Keratinocyte (primary cell): ENCODE data around the gene TPRN. TPM values are rescaled to one million over a fixed set of nuclear protein-coding genes. Genes with fewer than 3 reads are reported as not detected.

Source experiments
- DNase-seq: peaks from one replicate; pipeline ENCODE4 v3.0.0-alpha.2; 2011; ENCODE audit warnings: low read depth, missing footprints, low spot score
- FAIRE-seq: peaks from 2 replicates; lab custom pipeline; 2011; peaks lifted over from hg19 to GRCh38; lab: Jason Lieb, UNC
- H2AFZ ChIP-seq: 2 replicates; pipeline ENCODE4 v1.6.0; 2012; ENCODE audit warnings: low read length, control low read depth, inconsistent platforms; ENCODE audit not compliant: control insufficient read depth
- H3K27ac ChIP-seq: 2 replicates; pipeline ENCODE4 v1.5.1; 2011; ENCODE audit warnings: low read length; ENCODE audit not compliant: control insufficient read depth, insufficient read depth
- H3K27me3 ChIP-seq: 3 replicates; pipeline ENCODE4 v1.6.0; 2011; ENCODE audit warnings: low read length; ENCODE audit not compliant: control insufficient read depth, insufficient read depth; ENCODE audit errors: extremely low read depth
- H3K36me3 ChIP-seq, 2 experiments: 2 replicates in 1 of 2; 3 replicates in 1 of 2; pipeline ENCODE4 v1.5.1; 2011; ENCODE audit warnings: low read length in 2 of 2, mild to moderate bottlenecking in 1 of 2; ENCODE audit not compliant: control insufficient read depth in 2 of 2, insufficient read depth in 2 of 2; ENCODE audit errors: extremely low read depth in 1 of 2
- H3K4me1 ChIP-seq: 3 replicates; pipeline ENCODE4 v1.5.1; 2011; ENCODE audit warnings: low read length; ENCODE audit not compliant: control insufficient read depth, insufficient read depth; ENCODE audit errors: extremely low read depth
- H3K4me2 ChIP-seq: 3 replicates; pipeline ENCODE4 v1.6.0; 2011; ENCODE audit warnings: low read depth, low read length; ENCODE audit not compliant: control insufficient read depth, insufficient read depth; ENCODE audit errors: extremely low read depth
- H3K4me3 ChIP-seq, 3 experiments: fragments of 200-600 bp in 1 of 3; sonication (generic) in 1 of 3; 2 replicates in 2 of 3; 3 replicates in 1 of 3; pipeline ENCODE4 v1.5.1; 2011 to 2016; ENCODE audit warnings: low read length in 3 of 3, mild to moderate bottlenecking in 3 of 3, control low read depth in 2 of 3, inconsistent platforms in 1 of 3, low read depth in 1 of 3, mixed read lengths in 1 of 3, mixed run types in 1 of 3, moderate library complexity in 1 of 3; ENCODE audit not compliant: control insufficient read depth in 2 of 3, insufficient read depth in 2 of 3; ENCODE audit errors: extremely low read depth in 1 of 3
- H3K79me2 ChIP-seq: 2 replicates; pipeline ENCODE4 v1.6.0; 2012; ENCODE audit warnings: low read length; ENCODE audit not compliant: control insufficient read depth, insufficient read depth
- H3K9ac ChIP-seq: 3 replicates; pipeline ENCODE4 v1.6.0; 2011; ENCODE audit warnings: low read length; ENCODE audit not compliant: control insufficient read depth, insufficient read depth; ENCODE audit errors: extremely low read depth
- H3K9me1 ChIP-seq: 3 replicates; pipeline ENCODE4 v1.6.0; 2011; ENCODE audit warnings: low read length; ENCODE audit not compliant: control insufficient read depth, insufficient read depth; ENCODE audit errors: extremely low read depth
- H3K9me3 ChIP-seq: 2 replicates; pipeline ENCODE4 v1.5.1; 2012; ENCODE audit warnings: low read depth, low read length; ENCODE audit not compliant: control insufficient read depth
- H4K20me1 ChIP-seq: 3 replicates; pipeline ENCODE4 v1.6.0; 2011; ENCODE audit warnings: low read length; ENCODE audit not compliant: control insufficient read depth, insufficient read depth; ENCODE audit errors: extremely low read depth
- EZH2 ChIP-seq: IDR thresholded peaks from one replicate; pipeline ENCODE4 v1.6.1; 2012; ENCODE audit warnings: inconsistent platforms, mild to moderate bottlenecking, low read length, moderate library complexity
- dilution Hi-C: fragments of 300-500 bp; cut with MboI; formaldehyde crosslinking; loops from one replicate; pipeline ENCODE4 v1.7.0; 2020; ENCODE audit warnings: low sequenced_read_pairs; ENCODE audit not compliant: extremely low pct_ligation_motif_present
- polyA plus RNA-seq, 5 experiments: library from polyadenylated mRNA; depleted of rRNA in 3 of 5; stranded (reverse) in 3 of 5; stranded (forward) in 1 of 5; unstranded in 1 of 5; fragments of >200 nt; gene quantifications; 1 replicate in 1 of 5; 2 replicates in 3 of 5; 3 replicates in 1 of 5; pipeline versions ENCODE4 v1.2.1 to v1.2.3, GENCODE V29; 2011 to 2012; ENCODE audit warnings: missing spikeins in 2 of 5, low read depth in 1 of 5, low replicate concordance in 1 of 5
- TF ChIP-seq, protein P1 (sequence below), 3 experiments: IDR thresholded peaks in 1 of 3; conservative IDR thresholded peaks in 1 of 3; optimal IDR thresholded peaks in 1 of 3; 2 replicates in 2 of 3; 3 replicates in 1 of 3; pipeline versions ENCODE3 to v1.5.1; 2011; ENCODE audit warnings: low read length in 3 of 3, mild to moderate bottlenecking in 3 of 3, moderate library complexity in 2 of 3, control low read depth in 1 of 3, inconsistent platforms in 1 of 3; ENCODE audit not compliant: insufficient read depth in 2 of 3; ENCODE audit errors: extremely low read depth in 1 of 3

The TPRN gene
- polyA plus RNA-seq, 1 donor (not counting 4 experiments of a cell fraction or from before 2014, with no cell fraction given) = 1.1 TPM

DNA sequence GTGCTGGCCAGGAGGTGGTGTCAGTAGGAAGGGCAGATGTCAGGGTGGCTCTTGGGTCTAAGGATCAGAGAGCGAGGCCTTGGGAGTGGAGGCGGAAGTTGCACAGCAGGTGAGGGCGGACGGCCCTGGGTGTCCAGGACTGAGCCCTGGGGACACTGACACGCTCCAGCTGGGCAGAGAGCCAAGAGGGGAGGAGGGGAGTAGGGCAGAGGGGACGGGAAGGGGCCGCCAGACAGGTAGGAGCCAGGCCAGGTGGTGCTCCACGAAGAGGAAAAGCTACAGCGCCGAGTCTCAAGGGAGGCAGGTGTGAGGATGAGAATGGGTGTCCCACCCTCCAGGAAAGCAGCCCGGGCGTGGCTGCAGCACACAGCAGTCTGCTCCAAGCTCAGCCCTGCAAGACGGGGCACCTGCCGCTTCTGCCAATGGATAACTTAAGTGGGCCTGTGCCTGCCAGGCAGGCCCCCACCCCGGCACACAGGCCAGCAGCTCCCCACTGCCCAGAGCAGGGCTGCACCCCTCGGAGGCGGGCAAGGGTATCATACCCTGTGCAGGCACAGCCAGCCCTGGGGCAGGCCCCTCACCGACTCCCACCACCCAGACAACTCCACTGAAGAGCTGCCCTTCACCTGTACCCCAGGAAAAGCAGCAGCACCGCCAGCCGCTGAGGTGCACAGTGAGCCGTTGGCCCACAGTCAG, 4.9 kb downstream of the TPRN start:
- dilution Hi-C loops = no loop called here
- Histone ChIP-seq H3K27me3 (peaks cover 3% of the 10 kb centered on the region), H3K27ac (no peak overlapping the region), H3K36me3 (peaks cover 7 to 8% of the 10 kb centered on the region in 2 experiments), H3K4me1 (peaks cover 31% of the 10 kb centered on the region), H3K4me2 (peak overlapping the region; percentile 74), H3K9me3 (no peaks in the 10 kb centered on the region), H2AFZ (no peak overlapping the region), H3K9me1 (peaks cover 3% of the 10 kb centered on the region), H3K9ac (no peak overlapping the region), H3K4me3 (no peak overlapping the region), H3K79me2 (peaks cover 4% of the 10 kb centered on the region), H4K20me1 (peaks cover 7% of the 10 kb centered on the region)
- DNase-seq = no peak
- FAIRE-seq = no peak
- no peak for TF ChIP-seq EZH2
- TF ChIP-seq, protein P1, sequence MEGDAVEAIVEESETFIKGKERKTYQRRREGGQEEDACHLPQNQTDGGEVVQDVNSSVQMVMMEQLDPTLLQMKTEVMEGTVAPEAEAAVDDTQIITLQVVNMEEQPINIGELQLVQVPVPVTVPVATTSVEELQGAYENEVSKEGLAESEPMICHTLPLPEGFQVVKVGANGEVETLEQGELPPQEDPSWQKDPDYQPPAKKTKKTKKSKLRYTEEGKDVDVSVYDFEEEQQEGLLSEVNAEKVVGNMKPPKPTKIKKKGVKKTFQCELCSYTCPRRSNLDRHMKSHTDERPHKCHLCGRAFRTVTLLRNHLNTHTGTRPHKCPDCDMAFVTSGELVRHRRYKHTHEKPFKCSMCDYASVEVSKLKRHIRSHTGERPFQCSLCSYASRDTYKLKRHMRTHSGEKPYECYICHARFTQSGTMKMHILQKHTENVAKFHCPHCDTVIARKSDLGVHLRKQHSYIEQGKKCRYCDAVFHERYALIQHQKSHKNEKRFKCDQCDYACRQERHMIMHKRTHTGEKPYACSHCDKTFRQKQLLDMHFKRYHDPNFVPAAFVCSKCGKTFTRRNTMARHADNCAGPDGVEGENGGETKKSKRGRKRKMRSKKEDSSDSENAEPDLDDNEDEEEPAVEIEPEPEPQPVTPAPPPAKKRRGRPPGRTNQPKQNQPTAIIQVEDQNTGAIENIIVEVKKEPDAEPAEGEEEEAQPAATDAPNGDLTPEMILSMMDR (optimal IDR thresholded peaks at IDR 0.05 in 1 of 3, IDR thresholded peaks at IDR 0.05 in 1 of 3, conservative IDR thresholded peaks at IDR 0.05 in 1 of 3; ENCODE audit: extremely low read depth in 1 of 3, insufficient read depth in 2 of 3, low read length in 3 of 3) = no peak

DNA sequence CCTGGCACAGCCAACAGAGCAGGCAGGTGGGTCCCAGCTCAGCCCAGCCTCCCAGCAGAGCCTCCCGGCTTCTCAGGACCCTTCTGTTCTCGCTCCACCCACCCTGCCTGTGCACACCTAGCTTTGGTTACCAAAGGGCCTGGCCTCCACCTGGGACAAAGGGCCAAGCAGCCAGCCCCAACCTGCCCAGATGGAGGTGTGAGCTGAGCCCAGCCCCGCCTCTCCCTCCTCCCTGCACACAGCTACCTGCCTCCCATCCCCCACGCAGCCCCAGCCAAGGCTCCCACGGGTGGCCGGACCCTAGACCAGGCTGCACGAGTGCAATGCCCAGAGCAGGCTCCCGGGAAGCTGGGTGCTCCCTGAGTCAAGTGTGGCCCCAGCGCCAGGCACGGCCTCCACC, 5.6 kb downstream of the TPRN start:
- H3K9ac ChIP-seq = peak overlapping the region; percentile 28
- H3K4me1 ChIP-seq = peaks cover 33% of the 10 kb centered on the region
- dilution Hi-C loops = no loop called here
- no peaks in the 10 kb centered on the region for H3K9me3 ChIP-seq
- peaks cover 3% of the 10 kb centered on the region for H3K9me1 ChIP-seq
- peak overlapping the region in 1 of 3 experiments; percentile 12 for H3K4me3 ChIP-seq
- peaks cover 9 to 13% of the 10 kb centered on the region in 2 experiments for H3K36me3 ChIP-seq
- DNase-seq (no peak), FAIRE-seq (no peak)
- peaks cover 7% of the 10 kb centered on the region for H4K20me1 ChIP-seq
- H3K79me2 ChIP-seq = peaks cover 12% of the 10 kb centered on the region
- peak overlapping the region; percentile 74 for H3K4me2 ChIP-seq
- TF ChIP-seq, protein P1 (optimal IDR thresholded peaks at IDR 0.05 in 1 of 3, IDR thresholded peaks at IDR 0.05 in 1 of 3, conservative IDR thresholded peaks at IDR 0.05 in 1 of 3; ENCODE audit: extremely low read depth in 1 of 3, insufficient read depth in 2 of 3, low read length in 3 of 3) = no peak
- no peak for TF ChIP-seq EZH2
- H3K27ac ChIP-seq = no peak overlapping the region
- no peak overlapping the region for H2AFZ ChIP-seq
- peaks cover 3% of the 10 kb centered on the region for H3K27me3 ChIP-seq
